Measurements from ENCODE around the gene SNX32.

DNA sequence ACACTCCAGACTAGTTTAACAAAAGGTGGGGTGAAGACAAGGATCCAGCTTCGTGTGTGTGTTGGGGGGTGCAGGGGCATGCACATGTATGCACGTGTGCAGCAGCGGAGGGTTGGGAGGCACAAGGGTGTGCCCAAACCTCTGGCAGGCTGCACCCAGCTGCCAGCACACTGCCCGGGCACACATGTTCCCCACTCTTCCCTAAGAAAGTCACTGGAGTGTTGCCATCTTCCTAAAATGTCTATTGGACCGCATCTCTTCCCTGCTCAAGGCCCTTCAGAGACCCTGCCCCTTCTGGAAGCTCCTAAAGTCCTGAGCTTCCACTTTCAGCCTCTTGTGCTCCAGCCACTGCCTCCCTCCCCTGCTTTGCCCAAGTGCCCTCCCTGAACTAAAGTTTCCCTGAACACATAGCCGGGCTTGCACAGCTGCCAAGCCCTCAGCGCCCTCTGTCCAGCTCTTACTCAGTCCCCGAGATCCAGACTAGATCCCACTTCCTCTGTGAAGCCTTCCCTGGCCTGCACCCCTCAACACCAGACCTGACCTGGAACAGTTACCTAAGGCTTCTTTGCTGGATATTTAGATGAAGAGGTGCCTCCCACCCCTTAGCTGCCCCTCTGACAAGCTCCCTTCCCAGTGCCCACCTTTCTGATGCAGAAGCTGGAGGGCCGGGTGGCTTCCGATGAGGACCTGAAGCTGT lies 18.2 kb downstream of the SNX32 start:
- TF ChIP-seq POLR2A (IDR thresholded peaks at IDR 0.05): no peak
- no peak for TF ChIP-seq CTCF (IDR thresholded peaks at IDR 0.05)
